GM23248 (cell line): ENCODE results near the gene ATIC. TPM values are rescaled to one million over a fixed set of nuclear protein-coding genes. Genes with fewer than 3 reads are reported as not detected.

Experiments used
- DNase-seq: peaks from one replicate; pipeline ENCODE4 v3.0.0-alpha.2; 2015
- H2AFZ ChIP-seq: fragments of 200-600 bp; sonication (generic); 2 replicates; pipeline ENCODE4 v1.6.1; 2016; ENCODE audit warnings: antibody characterized with exemption
- H3F3A ChIP-seq: fragments of 200-600 bp; sonication (generic); 2 replicates; pipeline ENCODE4 v1.6.1; 2016; ENCODE audit warnings: mild to moderate bottlenecking, antibody characterized with exemption, mixed run types; ENCODE audit not compliant: insufficient read depth
- H3K27ac ChIP-seq: fragments of 200-600 bp; sonication (generic); 2 replicates; pipeline ENCODE4 v1.5.1; 2016; ENCODE audit warnings: mild to moderate bottlenecking
- H3K27me3 ChIP-seq: fragments of 200-600 bp; sonication (generic); replicated peaks from 2 replicates; pipeline ENCODE4 v1.6.1; 2016; ENCODE audit warnings: mild to moderate bottlenecking; ENCODE audit not compliant: insufficient read depth
- H3K36me3 ChIP-seq: fragments of 200-600 bp; sonication (generic); 2 replicates; pipeline ENCODE4 v1.6.1; 2016; ENCODE audit warnings: low read depth, mild to moderate bottlenecking
- H3K4me1 ChIP-seq: fragments of 200-600 bp; sonication (generic); 2 replicates; pipeline ENCODE4 v1.6.1; 2016; ENCODE audit warnings: mild to moderate bottlenecking; ENCODE audit not compliant: insufficient read depth
- H3K4me2 ChIP-seq: fragments of 200-600 bp; sonication (generic); one replicate; pipeline ENCODE4 v1.6.1; 2016; ENCODE audit warnings: mild to moderate bottlenecking; ENCODE audit not compliant: unreplicated experiment
- H3K4me3 ChIP-seq: fragments of 200-600 bp; sonication (generic); 2 replicates; pipeline ENCODE4 v1.5.1; 2016; ENCODE audit warnings: mild to moderate bottlenecking
- H3K79me2 ChIP-seq: fragments of 200-600 bp; sonication (generic); 2 replicates; pipeline ENCODE4 v1.6.1; 2016; ENCODE audit warnings: mild to moderate bottlenecking; ENCODE audit not compliant: insufficient read depth
- H3K9ac ChIP-seq: fragments of 200-600 bp; sonication (generic); 2 replicates; pipeline ENCODE4 v1.6.1; 2016; ENCODE audit warnings: mild to moderate bottlenecking
- H3K9me2 ChIP-seq: fragments of 200-600 bp; sonication (generic); 2 replicates; pipeline ENCODE4 v1.6.1; 2016; ENCODE audit warnings: mixed run types, mild to moderate bottlenecking, moderate library complexity; ENCODE audit not compliant: insufficient read depth
- H3K9me3 ChIP-seq: fragments of 200-600 bp; sonication (generic); one replicate; pipeline ENCODE4 v1.6.1; 2017; ENCODE audit warnings: low read depth
- H4K20me1 ChIP-seq: fragments of 200-600 bp; sonication (generic); 2 replicates; pipeline ENCODE4 v1.6.0; 2016; ENCODE audit not compliant: insufficient read depth
- EZH2 ChIP-seq: fragments of 200-600 bp; sonication (generic); IDR thresholded peaks from 2 replicates; pipeline ENCODE4 v1.6.1; 2018; ENCODE audit warnings: antibody characterized with exemption, mild to moderate bottlenecking; ENCODE audit not compliant: insufficient read depth, poor library complexity, severe bottlenecking
- EZH2phosphoT487 ChIP-seq: fragments of 200-600 bp; sonication (generic); IDR thresholded peaks from 2 replicates; pipeline ENCODE4 v1.6.1; 2018; ENCODE audit warnings: antibody characterized with exemption, moderate library complexity, mild to moderate bottlenecking, low read depth; ENCODE audit not compliant: insufficient read depth
- WGBS, 2 experiments: methylation state at CpG; one replicate each; pipeline ENCODE4 v1.1.6; 2015 to 2017; ENCODE audit warnings: low lambda C conversion rate in 2 of 2, low coverage in 1 of 2; ENCODE audit errors: missing lambda C conversion rate in 2 of 2; 5-methylcytosine and 5-hydroxymethylcytosine counted together
- in situ Hi-C: fragments of 300-500 bp; cut with MboI; formaldehyde crosslinking; loops from 2 replicates; pipeline ENCODE4 v1.15.0; 2020
- polyA plus RNA-seq: library from polyadenylated mRNA; unstranded; fragments of >200 nt; fragmentation: Nextera tagmentation; extraction: Ambion mirVana; gene quantifications from 2 replicates; pipeline ENCODE4 v1.2.1, GENCODE V29; 2016
- total RNA-seq: library from RNA; depleted of rRNA; stranded (reverse); fragments of >200 nt; shearing (Covaris generic); gene quantifications from 2 replicates; pipeline ENCODE4 v1.2.3, GENCODE V29; 2014; rRNA removed

ATIC gene
- total and polyA plus RNA-seq, 2 experiments from 2014 or later, result 9.4 to 68.7 TPM

DNA sequence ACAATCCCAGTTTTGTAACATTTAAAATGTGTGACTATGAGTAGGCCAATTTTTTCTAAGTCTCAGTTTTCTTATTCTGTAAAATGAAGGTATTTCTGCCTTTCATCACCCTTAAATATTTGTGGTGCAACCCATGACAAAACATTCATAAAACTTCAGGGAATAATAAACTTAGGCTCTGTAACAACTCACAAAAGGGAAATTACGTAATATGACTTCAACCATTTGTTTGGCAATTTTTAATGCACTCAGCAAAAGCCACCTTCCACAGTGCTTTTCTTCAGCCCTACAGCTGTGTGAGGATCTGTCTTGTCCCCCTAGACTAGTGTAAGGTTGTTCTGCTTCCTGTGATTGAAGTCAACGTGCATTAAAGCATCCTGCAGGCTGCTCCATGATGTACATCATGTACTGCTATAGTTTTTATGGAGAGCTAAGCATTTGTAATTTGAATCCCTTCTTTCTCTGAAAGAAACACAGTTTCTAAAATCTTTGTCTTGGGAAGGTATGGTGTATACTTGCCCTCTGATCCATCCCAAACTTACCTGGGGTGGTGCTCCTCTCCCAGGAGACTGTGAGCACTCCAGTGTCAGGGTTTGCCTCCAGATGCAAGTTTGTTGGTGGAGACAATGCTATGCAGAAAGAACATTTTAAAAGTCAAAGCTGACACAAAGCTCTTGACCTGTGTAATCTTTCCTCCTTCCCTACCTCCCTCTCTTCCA is 84.9 kb downstream of the ATIC start:
- Histone ChIP-seq H3K27ac (peak overlapping the region; percentile 68), H3K9me2 (no peaks in the 10 kb centered on the region), H3K4me3 (no peak overlapping the region), H3K36me3 (peaks cover 97% of the 10 kb centered on the region), H3K9ac (peak overlapping the region; percentile 56), H3K27me3 (no peaks in the 10 kb centered on the region), H3F3A (peaks cover 96% of the 10 kb centered on the region), H4K20me1 (peaks cover 33% of the 10 kb centered on the region), H3K4me2 (peak overlapping the region; percentile 6), H3K4me1 (peaks cover 26% of the 10 kb centered on the region), H3K79me2 (peaks cover 10% of the 10 kb centered on the region; the same call in 1 of the 2 replicates), H3K9me3 (no peaks in the 10 kb centered on the region), H2AFZ (no peak overlapping the region)
- TF ChIP-seq EZH2phosphoT487, result no peak
- no peak for TF ChIP-seq EZH2
- DNase-seq, result peak; percentile 72
- in situ Hi-C loops, result no loop called here
- 61 to 63% methylated on average over 2 of the region's 2 CpGs for WGBS, 2 experiments

GRCh38 chr2:215397632-215398341 is 85.9 kb downstream of the ATIC start:
- H3K27ac ChIP-seq, result peak overlapping the region; percentile 68
- H3K9me2 ChIP-seq, result no peaks in the 10 kb centered on the region
- no peaks in the 10 kb centered on the region for H3K9me3 ChIP-seq
- H3K4me2 ChIP-seq, result peak overlapping the region; percentile 41
- H3K36me3 ChIP-seq, result peaks cover 97% of the 10 kb centered on the region
- H4K20me1 ChIP-seq, result peaks cover 32% of the 10 kb centered on the region
- in situ Hi-C loops, result no loop called here
- 69 to 73% methylated on average over 9 of the region's 9 CpGs for WGBS, 2 experiments
- peak overlapping the region; percentile 56 for H3K9ac ChIP-seq
- peak; percentile 60 for DNase-seq
- H2AFZ ChIP-seq, result no peak overlapping the region
- H3K4me1 ChIP-seq, result peaks cover 34% of the 10 kb centered on the region
- H3K4me3 ChIP-seq, result 0 out of 2 replicates have a peak overlapping the region, but pooled peaks have one; percentile 2
- peaks cover 96% of the 10 kb centered on the region for H3F3A ChIP-seq
- no peak for TF ChIP-seq EZH2
- TF ChIP-seq EZH2phosphoT487, result no peak
- no peaks in the 10 kb centered on the region for H3K27me3 ChIP-seq
- peaks cover 10% of the 10 kb centered on the region; the same call in 1 of the 2 replicates for H3K79me2 ChIP-seq

- no peak overlapping the region for H2AFZ ChIP-seq
- in situ Hi-C loops, result no loop called here
- peak overlapping the region; percentile 68 for H3K27ac ChIP-seq
- peaks cover 97% of the 10 kb centered on the region for H3F3A ChIP-seq
- H3K4me3 ChIP-seq, result peak overlapping the region; percentile 2; the same call in 1 of the 2 replicates
- WGBS, 2 experiments, result 84 to 89% methylated on average over 3 of the region's 3 CpGs
- no peak for DNase-seq
- peak overlapping the region; percentile 56 for H3K9ac ChIP-seq
- no peaks in the 10 kb centered on the region for H3K27me3 ChIP-seq
- peaks cover 10% of the 10 kb centered on the region; the same call in 1 of the 2 replicates for H3K79me2 ChIP-seq
- H3K4me2 ChIP-seq, result peak overlapping the region; percentile 41
- H3K36me3 ChIP-seq, result peaks cover 97% of the 10 kb centered on the region
- TF ChIP-seq EZH2 (no peak), EZH2phosphoT487 (0 out of 2 replicates have a peak, but pooled peaks have one; percentile 56)
- H3K9me2 ChIP-seq, result no peaks in the 10 kb centered on the region
- peaks cover 46% of the 10 kb centered on the region for H3K4me1 ChIP-seq
- no peaks in the 10 kb centered on the region for H3K9me3 ChIP-seq
- peaks cover 34% of the 10 kb centered on the region for H4K20me1 ChIP-seq
Measured at GRCh38 chr2:215399067-215399716, 87.3 kb downstream of the ATIC start.

Other genes starting within 250 kb of the ATIC start
- not detected in 2 replicates for gene ABCA12, start 173.4 kb upstream of the ATIC start, total RNA-seq
- gene ABCA12, start 173.4 kb upstream of the ATIC start, polyA plus RNA-seq, result not detected in 2 replicates
- 33,406 and 36,331 TPM in 2 replicates for gene FN1, start 124.0 kb downstream of the ATIC start, total RNA-seq
- 19,771 and 20,647 TPM in 2 replicates for gene FN1, start 124.0 kb downstream of the ATIC start, polyA plus RNA-seq